A549 (cell line): ENCODE data around the gene MTIF3.

Source experiments
- TF ChIP-seq, protein P1 (sequence below): fragments of >200 bp; sonication (Bioruptor Twin); formaldehyde crosslinking; IDR thresholded peaks from 3 replicates; pipeline ENCODE4 v1.5.1; 2016
- TF ChIP-seq, protein P2 (sequence below): IDR thresholded peaks from 2 replicates; pipeline ENCODE4 v1.6.1; 2012

DNA sequence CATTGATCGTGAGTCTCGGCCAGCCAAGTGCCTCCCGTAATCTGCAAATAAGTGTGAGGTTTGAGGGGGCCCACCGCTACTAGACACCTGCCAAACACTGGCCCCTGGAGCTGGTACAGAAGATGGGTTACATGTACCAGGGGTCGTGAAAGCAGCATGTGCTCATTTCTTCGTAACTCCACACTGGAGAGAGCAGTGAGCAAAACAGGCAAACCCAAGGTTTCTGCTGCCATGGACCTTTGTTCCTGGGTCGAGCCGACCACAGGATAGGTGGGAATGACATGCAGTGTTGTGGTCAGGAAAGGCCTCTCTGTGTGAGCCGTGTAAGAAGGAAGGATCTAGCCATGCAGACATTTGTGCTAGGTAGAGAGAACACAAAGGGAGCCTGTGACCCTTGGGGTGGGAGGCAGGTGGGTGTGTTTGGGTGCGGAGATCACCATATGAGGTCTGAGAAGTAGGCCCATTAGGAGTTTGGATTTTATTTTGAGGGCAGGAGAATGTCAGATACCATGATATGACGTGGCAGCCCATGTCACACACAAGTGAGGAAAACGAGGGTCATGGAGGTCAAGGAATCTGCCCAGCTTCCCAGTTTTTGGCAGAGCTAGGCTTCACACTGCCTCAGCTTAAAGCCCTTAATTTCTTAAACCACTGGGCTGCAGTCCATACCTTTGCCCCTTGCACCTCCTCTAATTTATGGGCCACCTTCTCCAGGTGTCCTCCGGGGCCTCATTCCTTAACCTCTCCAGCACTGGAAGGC lies 25.0 kb downstream of the MTIF3 start:
- TF ChIP-seq, protein P1, sequence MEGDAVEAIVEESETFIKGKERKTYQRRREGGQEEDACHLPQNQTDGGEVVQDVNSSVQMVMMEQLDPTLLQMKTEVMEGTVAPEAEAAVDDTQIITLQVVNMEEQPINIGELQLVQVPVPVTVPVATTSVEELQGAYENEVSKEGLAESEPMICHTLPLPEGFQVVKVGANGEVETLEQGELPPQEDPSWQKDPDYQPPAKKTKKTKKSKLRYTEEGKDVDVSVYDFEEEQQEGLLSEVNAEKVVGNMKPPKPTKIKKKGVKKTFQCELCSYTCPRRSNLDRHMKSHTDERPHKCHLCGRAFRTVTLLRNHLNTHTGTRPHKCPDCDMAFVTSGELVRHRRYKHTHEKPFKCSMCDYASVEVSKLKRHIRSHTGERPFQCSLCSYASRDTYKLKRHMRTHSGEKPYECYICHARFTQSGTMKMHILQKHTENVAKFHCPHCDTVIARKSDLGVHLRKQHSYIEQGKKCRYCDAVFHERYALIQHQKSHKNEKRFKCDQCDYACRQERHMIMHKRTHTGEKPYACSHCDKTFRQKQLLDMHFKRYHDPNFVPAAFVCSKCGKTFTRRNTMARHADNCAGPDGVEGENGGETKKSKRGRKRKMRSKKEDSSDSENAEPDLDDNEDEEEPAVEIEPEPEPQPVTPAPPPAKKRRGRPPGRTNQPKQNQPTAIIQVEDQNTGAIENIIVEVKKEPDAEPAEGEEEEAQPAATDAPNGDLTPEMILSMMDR = no peak
- TF ChIP-seq, protein P2, sequence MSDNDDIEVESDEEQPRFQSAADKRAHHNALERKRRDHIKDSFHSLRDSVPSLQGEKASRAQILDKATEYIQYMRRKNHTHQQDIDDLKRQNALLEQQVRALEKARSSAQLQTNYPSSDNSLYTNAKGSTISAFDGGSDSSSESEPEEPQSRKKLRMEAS = no peak
